ENCODE data around the gene ELF4.

ELF4 gene

GRCh38 chrX:130108647-130109428, 1.5 kb downstream of the ELF4 start:
- peaks cover 60% of the 10 kb centered on the region for H3K79me2 ChIP-seq (ENCODE audit: insufficient read depth, low read length)
- no peaks in the 10 kb centered on the region for H3K27me3 ChIP-seq (ENCODE audit: insufficient read depth, low read length, poor library complexity, severe bottlenecking)
- TF ChIP-seq EZH2phosphoT487 (IDR thresholded peaks at IDR 0.05; ENCODE audit: borderline replicate concordance) (no peak), CTCF (conservative IDR thresholded peaks at IDR 0.05; ENCODE audit: low read length) (peak; percentile 37)
- peak overlapping the region; percentile 88 for H3K4me3 ChIP-seq (ENCODE audit: low read length, poor library complexity, severe bottlenecking)
- no peaks in the 10 kb centered on the region for H3F3A ChIP-seq (ENCODE audit: low read depth)
- peaks cover 31% of the 10 kb centered on the region for H4K20me1 ChIP-seq (ENCODE audit: insufficient read depth, low read length, poor library complexity, severe bottlenecking)
- H2AFZ ChIP-seq (ENCODE audit: low read length): no peak overlapping the region
- H3K4me2 ChIP-seq (ENCODE audit: low read depth, low read length, poor library complexity, severe bottlenecking): peak overlapping the region; percentile 96
- H3K9ac ChIP-seq (ENCODE audit: low read depth, low read length, poor library complexity, severe bottlenecking): peak overlapping the region; percentile 89
- H3K36me3 ChIP-seq (ENCODE audit: insufficient read depth, low read length): no peaks in the 10 kb centered on the region
- H3K9me3 ChIP-seq (ENCODE audit: insufficient read depth, low read depth, low read length): no peaks in the 10 kb centered on the region
- H3K9me2 ChIP-seq (replicated peaks; ENCODE audit: low read depth, low read length): no peaks in the 10 kb centered on the region
- peaks cover 19% of the 10 kb centered on the region for H3K4me1 ChIP-seq (ENCODE audit: insufficient read depth, low read length, poor library complexity, severe bottlenecking)

- no peak for TF ChIP-seq CTCF (conservative IDR thresholded peaks at IDR 0.05; ENCODE audit: low read length)
- H3K9me2 ChIP-seq (replicated peaks; ENCODE audit: low read depth, low read length): no peaks in the 10 kb centered on the region
- no peaks in the 10 kb centered on the region for H3K9me3 ChIP-seq (ENCODE audit: insufficient read depth, low read depth, low read length)
- H3K27me3 ChIP-seq (ENCODE audit: insufficient read depth, low read length, poor library complexity, severe bottlenecking): no peaks in the 10 kb centered on the region
- peak overlapping the region; percentile 96 for H3K4me2 ChIP-seq (ENCODE audit: low read depth, low read length, poor library complexity, severe bottlenecking)
- peaks cover 87% of the 10 kb centered on the region for H3K79me2 ChIP-seq (ENCODE audit: insufficient read depth, low read length)
- no peak overlapping the region for H3K4me3 ChIP-seq (ENCODE audit: low read length, poor library complexity, severe bottlenecking)
- peaks cover 34% of the 10 kb centered on the region for H4K20me1 ChIP-seq (ENCODE audit: insufficient read depth, low read length, poor library complexity, severe bottlenecking)
- peaks cover 25% of the 10 kb centered on the region for H3K4me1 ChIP-seq (ENCODE audit: insufficient read depth, low read length, poor library complexity, severe bottlenecking)
- H3K36me3 ChIP-seq (ENCODE audit: insufficient read depth, low read length): no peaks in the 10 kb centered on the region
- H2AFZ ChIP-seq (ENCODE audit: low read length): no peak overlapping the region
- no peaks in the 10 kb centered on the region for H3F3A ChIP-seq (ENCODE audit: low read depth)
- H3K9ac ChIP-seq (ENCODE audit: low read depth, low read length, poor library complexity, severe bottlenecking): peak overlapping the region; percentile 36
Measured at GRCh38 chrX:130106071-130106470, 4.2 kb downstream of the ELF4 start.

- H3F3A ChIP-seq (ENCODE audit: low read depth): no peaks in the 10 kb centered on the region
- H3K36me3 ChIP-seq (ENCODE audit: insufficient read depth, low read length): no peaks in the 10 kb centered on the region
- no peak overlapping the region for H2AFZ ChIP-seq (ENCODE audit: low read length)
- peak overlapping the region; percentile 96 for H3K4me2 ChIP-seq (ENCODE audit: low read depth, low read length, poor library complexity, severe bottlenecking)
- H3K4me3 ChIP-seq (ENCODE audit: low read length, poor library complexity, severe bottlenecking): peak overlapping the region; percentile 25
- H3K9me2 ChIP-seq (replicated peaks; ENCODE audit: low read depth, low read length): no peaks in the 10 kb centered on the region
- no peak for TF ChIP-seq EZH2phosphoT487 (IDR thresholded peaks at IDR 0.05; ENCODE audit: borderline replicate concordance)
- TF ChIP-seq CTCF (conservative IDR thresholded peaks at IDR 0.05; ENCODE audit: low read length): no peak
- no peaks in the 10 kb centered on the region for H3K9me3 ChIP-seq (ENCODE audit: insufficient read depth, low read depth, low read length)
- H3K9ac ChIP-seq (ENCODE audit: low read depth, low read length, poor library complexity, severe bottlenecking): peak overlapping the region; percentile 36
- peaks cover 42% of the 10 kb centered on the region for H4K20me1 ChIP-seq (ENCODE audit: insufficient read depth, low read length, poor library complexity, severe bottlenecking)
- H3K27me3 ChIP-seq (ENCODE audit: insufficient read depth, low read length, poor library complexity, severe bottlenecking): no peaks in the 10 kb centered on the region
- H3K79me2 ChIP-seq (ENCODE audit: insufficient read depth, low read length): peaks cover 94% of the 10 kb centered on the region
- H3K4me1 ChIP-seq (ENCODE audit: insufficient read depth, low read length, poor library complexity, severe bottlenecking): peaks cover 33% of the 10 kb centered on the region
Measured at GRCh38 chrX:130105244-130105643, 5.1 kb downstream of the ELF4 start.
